GM19193 (cell line): ENCODE measurements around the gene ADAM10.

ENCODE experiments used
- POLR2A ChIP-seq: IDR thresholded peaks from 4 replicates; pipeline ENCODE4 v1.6.1; 2011; ENCODE audit not compliant: insufficient read depth, insufficient read length; ENCODE audit errors: extremely low read depth

The ADAM10 gene

DNA sequence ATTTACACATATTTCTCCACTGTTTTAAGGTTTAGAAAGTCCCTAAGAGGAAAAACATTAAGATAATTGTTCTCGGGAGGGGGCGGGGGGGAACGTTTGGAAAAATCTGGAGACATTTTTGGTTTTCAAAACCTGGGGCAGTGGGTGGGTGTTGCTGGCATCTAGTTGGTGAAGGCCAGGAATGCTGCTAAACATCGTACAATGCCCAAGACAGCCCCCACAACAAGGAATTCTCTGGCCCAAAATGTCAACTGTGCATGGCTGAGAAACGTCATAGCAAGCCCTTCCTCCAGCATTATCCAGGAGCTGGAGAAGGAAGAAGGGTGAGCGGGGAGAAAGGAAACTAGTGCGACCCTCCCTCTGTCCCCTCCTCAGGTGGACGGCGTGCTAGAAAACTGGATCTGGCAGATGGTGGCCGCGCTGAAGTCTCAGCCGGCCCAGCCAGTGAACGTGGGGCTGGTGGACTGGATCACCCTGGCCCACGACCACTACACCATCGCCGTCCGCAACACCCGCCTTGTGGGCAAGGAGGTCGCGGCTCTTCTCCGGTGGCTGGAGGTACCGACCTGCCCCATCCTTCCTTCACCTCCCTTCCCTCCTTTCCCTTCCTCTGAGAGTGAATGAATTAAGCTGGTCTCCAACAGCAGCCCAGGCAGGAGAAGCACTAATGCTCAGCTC, 208.0 kb downstream of the ADAM10 start:
- no peak for TF ChIP-seq POLR2A

DNA sequence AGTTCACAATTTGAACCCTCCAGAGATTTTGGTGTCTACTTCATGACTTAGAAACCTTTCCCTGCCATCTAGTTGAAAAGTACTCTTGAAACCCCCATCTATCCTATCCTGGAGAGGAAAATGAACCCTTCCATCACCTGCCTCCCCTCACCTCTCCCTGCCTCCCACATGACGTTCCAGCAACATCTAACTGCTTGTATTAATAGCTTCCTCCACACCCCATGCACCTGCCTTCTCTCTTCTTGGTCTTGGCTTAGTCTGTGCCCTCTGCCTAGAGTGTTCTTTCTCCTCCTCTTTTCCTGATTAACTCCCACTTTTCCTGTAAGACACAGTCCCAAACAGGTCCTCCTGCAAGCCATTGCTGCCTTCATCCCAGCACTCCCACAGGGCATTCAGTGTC, 210.0 kb downstream of the ADAM10 start:
- TF ChIP-seq POLR2A, result no peak

DNA sequence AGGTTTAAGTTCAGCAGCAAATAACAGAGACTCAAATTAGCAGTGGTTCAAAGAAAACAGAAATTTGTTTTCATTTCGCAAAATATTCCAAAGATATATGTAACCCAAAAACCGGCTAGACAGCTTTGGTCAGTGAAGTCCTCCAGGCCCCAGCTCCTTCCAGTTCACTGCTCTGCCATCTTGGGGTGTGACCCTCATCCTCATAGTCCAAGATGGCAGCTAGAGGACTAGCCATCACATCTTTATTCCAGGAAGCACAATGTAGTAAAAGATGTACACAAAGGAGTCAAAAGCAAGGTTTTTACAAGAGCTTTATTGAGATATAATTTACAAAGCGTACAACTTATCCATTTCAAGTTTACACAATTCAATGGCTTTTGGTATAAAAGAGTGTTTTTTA, 210.6 kb downstream of the ADAM10 start:
- no peak for TF ChIP-seq POLR2A
